IMR-90 (cell line): ENCODE data around the gene AGBL1. TPM values are rescaled to one million over a fixed set of nuclear protein-coding genes. Genes with fewer than 3 reads are reported as not detected.

Source experiments
- ATAC-seq: fragments of 200-7000 bp; cut with Tn5 transposase; 2 replicates; pipeline ENCODE4 v1.9.1; 2020; ENCODE audit warnings: low read depth, mild to moderate bottlenecking, moderate library complexity
- BruUV-seq: library from RNA; stranded (reverse); fragments of 400-500 nt; replicated peaks from 2 replicates; lab custom pipeline; 2021; lab: Mats Ljungman, UMichigan
- CTCF ChIA-PET: fragments of 300-600 bp; formaldehyde crosslinking; extraction: SDS; loops from one replicate; lab custom pipeline; 2021; ENCODE audit warnings: antibody characterized with exemption; lab: Yijun Ruan, JAX
- POLR2A ChIA-PET: fragments of 300-600 bp; sonication (Branson Sonifier 250); formaldehyde crosslinking; loops from one replicate; lab custom pipeline; 2022; ENCODE audit warnings: antibody characterized with exemption; ENCODE audit not compliant: unreplicated experiment; lab: Charles Lee
- DNase-seq: peaks from one replicate; pipeline ENCODE4 v3.0.0; 2013
- H2AFZ ChIP-seq: replicated peaks from 2 replicates; pipeline ENCODE3; 2013; ENCODE audit warnings: low read length, mild to moderate bottlenecking; ENCODE audit not compliant: poor library complexity
- H2AK5ac ChIP-seq: 2 replicates; pipeline ENCODE4 v1.6.1; 2013; ENCODE audit warnings: low read depth, low read length, inconsistent platforms
- H2AK9ac ChIP-seq: replicated peaks from 2 replicates; pipeline ENCODE3; 2013; ENCODE audit warnings: mild to moderate bottlenecking, low read depth, low read length, moderate library complexity; ENCODE audit not compliant: poor library complexity
- H2BK120ac ChIP-seq: 2 replicates; pipeline ENCODE4 v1.6.1; 2013; ENCODE audit warnings: low read depth, low read length, inconsistent platforms
- H2BK15ac ChIP-seq: 3 replicates; pipeline ENCODE4 v1.6.1; 2013; ENCODE audit warnings: low read depth, low read length, inconsistent platforms
- H2BK20ac ChIP-seq: 2 replicates; pipeline ENCODE4 v1.6.1; 2013; ENCODE audit warnings: low read depth, mild to moderate bottlenecking, inconsistent platforms, low read length, moderate library complexity
- H2BK5ac ChIP-seq: 2 replicates; pipeline ENCODE4 v1.6.1; 2013; ENCODE audit warnings: mild to moderate bottlenecking, low read depth, low read length, inconsistent platforms; ENCODE audit not compliant: poor library complexity, severe bottlenecking
- H3K14ac ChIP-seq: replicated peaks from 2 replicates; pipeline ENCODE4 v1.6.1; 2013; ENCODE audit warnings: low read depth, low read length, inconsistent platforms
- H3K18ac ChIP-seq: 2 replicates; pipeline ENCODE4 v1.6.1; 2013; ENCODE audit warnings: low read depth, low read length, control low read depth
- H3K23ac ChIP-seq: 2 replicates; pipeline ENCODE4 v1.6.1; 2013; ENCODE audit warnings: low read depth, low read length, inconsistent platforms
- H3K27ac ChIP-seq: 2 replicates; pipeline ENCODE4 v1.5.1; 2013; ENCODE audit warnings: mild to moderate bottlenecking, control low read depth, low read length; ENCODE audit not compliant: insufficient read depth
- H3K27me3 ChIP-seq: 2 replicates; pipeline ENCODE4 v1.6.1; 2013; ENCODE audit warnings: low read length; ENCODE audit not compliant: control insufficient read depth, insufficient read depth
- H3K36me3 ChIP-seq: 2 replicates; pipeline ENCODE4 v1.6.1; 2013; ENCODE audit warnings: low read length, mixed read lengths; ENCODE audit not compliant: control insufficient read depth, insufficient read depth
- H3K4ac ChIP-seq: 2 replicates; pipeline ENCODE4 v1.6.1; 2013; ENCODE audit warnings: low read depth, low read length, inconsistent platforms
- H3K4me1 ChIP-seq: 2 replicates; pipeline ENCODE4 v1.6.1; 2013; ENCODE audit warnings: low read length, mixed read lengths; ENCODE audit not compliant: control insufficient read depth, insufficient read depth
- H3K4me2 ChIP-seq: 2 replicates; pipeline ENCODE4 v1.6.1; 2013; ENCODE audit warnings: low read depth, mild to moderate bottlenecking, control low read depth, low read length, moderate library complexity
- H3K4me3 ChIP-seq: 2 replicates; pipeline ENCODE4 v1.5.1; 2013; ENCODE audit warnings: low read depth, mild to moderate bottlenecking, control low read depth, low read length, moderate library complexity; ENCODE audit not compliant: insufficient read depth
- H3K56ac ChIP-seq: 2 replicates; pipeline ENCODE4 v1.6.1; 2013; ENCODE audit warnings: low read length, inconsistent platforms; ENCODE audit not compliant: insufficient read depth; ENCODE audit errors: extremely low read depth
- H3K79me1 ChIP-seq, 2 experiments: 2 replicates each; pipeline ENCODE4 v1.6.1; 2013; ENCODE audit warnings: low read length in 2 of 2, inconsistent platforms in 1 of 2, low read depth in 1 of 2
- H3K9ac ChIP-seq: 2 replicates; pipeline ENCODE4 v1.6.1; 2013; ENCODE audit warnings: low read depth, low read length, control low read depth
- H3K9me1 ChIP-seq: 2 replicates; pipeline ENCODE4 v1.6.1; 2013; ENCODE audit warnings: low read length, inconsistent platforms; ENCODE audit not compliant: insufficient read depth
- H3K9me3 ChIP-seq: 2 replicates; pipeline ENCODE4 v1.6.1; 2013; ENCODE audit warnings: low read length; ENCODE audit not compliant: control insufficient read depth, insufficient read depth
- H4K20me1 ChIP-seq: 2 replicates; pipeline ENCODE4 v1.6.1; 2013; ENCODE audit warnings: low read length, inconsistent platforms; ENCODE audit not compliant: insufficient read depth
- H4K5ac ChIP-seq: 2 replicates; pipeline ENCODE4 v1.6.1; 2013; ENCODE audit warnings: mild to moderate bottlenecking, low read depth, low read length, control low read depth
- H4K8ac ChIP-seq, 2 experiments: 2 replicates each; pipeline ENCODE4 v1.6.1; 2013; ENCODE audit warnings: low read depth in 2 of 2, low read length in 2 of 2, control low read depth in 1 of 2, inconsistent platforms in 1 of 2
- H4K91ac ChIP-seq: 2 replicates; pipeline ENCODE4 v1.6.1; 2013; ENCODE audit warnings: low read depth, low read length, inconsistent platforms; ENCODE audit not compliant: insufficient read depth
- MAFK ChIP-seq: IDR thresholded peaks from 2 replicates; pipeline ENCODE4 v1.6.1; 2012; ENCODE audit warnings: low read depth, low read length, improper control_type of control experiment
- MAZ ChIP-seq: IDR thresholded peaks from 2 replicates; pipeline ENCODE4 v1.6.1; 2012; ENCODE audit warnings: low read depth, mild to moderate bottlenecking, low read length, improper control_type of control experiment, moderate library complexity, borderline replicate concordance
- MXI1 ChIP-seq: IDR thresholded peaks from 2 replicates; pipeline ENCODE4 v1.6.1; 2012; ENCODE audit warnings: low read depth, mild to moderate bottlenecking, low read length, moderate library complexity, borderline replicate concordance
- POLR2A ChIP-seq: IDR thresholded peaks from 2 replicates; pipeline ENCODE4 v1.6.1; 2012; ENCODE audit warnings: mild to moderate bottlenecking, low read depth, low read length
- RAD21 ChIP-seq: IDR thresholded peaks from 2 replicates; pipeline ENCODE4 v1.6.1; 2012; ENCODE audit warnings: low read length, improper control_type of control experiment
- RCOR1 ChIP-seq: IDR thresholded peaks from 2 replicates; pipeline ENCODE4 v1.6.1; 2012; ENCODE audit warnings: mild to moderate bottlenecking, low read length, improper control_type of control experiment; ENCODE audit not compliant: insufficient replicate concordance
- SMC3 ChIP-seq: fragments of 150-350 bp; IDR thresholded peaks from 2 replicates; pipeline ENCODE4 v1.6.1; 2016; ENCODE audit warnings: low read depth, mild to moderate bottlenecking, antibody characterized with exemption, low read length, moderate library complexity
- WGBS, 2 experiments: methylation state at CpG; one replicate each; pipeline versions ENCODE4 v1.1.5 to v1.1.7; 2013; ENCODE audit warnings: missing lambda C conversion rate in 2 of 2; ENCODE audit not compliant: insufficient read length in 1 of 2; ENCODE audit errors: extremely low coverage in 2 of 2; 5-methylcytosine and 5-hydroxymethylcytosine counted together
- dilution Hi-C: fragments of 300-500 bp; cut with HindIII; formaldehyde crosslinking; loops from one replicate; pipeline ENCODE4 v1.14.3; 2018; ENCODE audit warnings: low sequenced_read_pairs; ENCODE audit not compliant: unreplicated experiment
- in situ Hi-C: fragments of 300-500 bp; cut with MboI; formaldehyde crosslinking; loops from 3 replicates; pipeline ENCODE4 v1.14.3; 2019; ENCODE audit warnings: low sequenced_read_pairs, inconsistent platforms, mixed read lengths
- intact Hi-C: fragments of 100-400 bp; cut with micrococcal nuclease; formaldehyde crosslinking; loops from 2 replicates; pipeline ENCODE4 v1.10.0; 2022
- polyA plus RNA-seq, 3 experiments: library from polyadenylated mRNA; depleted of rRNA; stranded (reverse); fragments of >200 nt; gene quantifications; 2 replicates each; pipeline ENCODE4 v1.2.3, GENCODE V29; 2012; ENCODE audit warnings: low replicate concordance in 1 of 3
- total RNA-seq: library from RNA; depleted of rRNA; stranded (reverse); fragments of >200 nt; gene quantifications from 2 replicates; pipeline ENCODE4 v1.2.3, GENCODE V29; 2012

Gene AGBL1
- total and polyA plus RNA-seq, 2 of the 4 experiments (the other 2 are of a cell fraction): not detected

DNA sequence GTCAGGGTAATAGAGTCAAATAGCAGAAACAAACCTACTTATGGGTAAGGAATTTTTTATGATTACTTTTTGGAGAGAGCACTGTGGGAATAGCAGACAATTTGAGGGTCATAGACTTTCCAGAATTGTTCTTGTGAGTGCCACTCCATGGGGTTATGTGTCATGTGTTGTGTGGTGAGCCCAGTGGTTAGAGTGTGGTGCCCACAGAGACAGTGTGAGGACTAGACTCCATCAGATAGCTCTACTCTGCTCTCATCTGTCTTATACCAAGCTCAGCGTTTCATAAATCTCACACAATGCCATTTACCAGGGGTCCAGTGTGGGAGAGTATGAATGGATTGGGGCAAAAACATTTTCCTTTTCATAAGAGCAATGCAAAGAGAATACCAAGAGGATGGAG lies 188.9 kb downstream of the AGBL1 start:
- intact Hi-C loops (no loop called here), dilution Hi-C loops (no loop called here), in situ Hi-C loops (no loop called here)
- Histone ChIP-seq H4K91ac (no peak overlapping the region), H3K56ac (no peak overlapping the region), H3K18ac (no peak overlapping the region), H3K27ac (no peak overlapping the region), H3K27me3 (no peaks in the 10 kb centered on the region), H3K4ac (no peak overlapping the region), H3K9me3 (peaks cover 22% of the 10 kb centered on the region), H3K36me3 (no peaks in the 10 kb centered on the region), H2BK5ac (no peak overlapping the region), H2BK120ac (no peak overlapping the region), H3K4me1 (no peaks in the 10 kb centered on the region), H3K14ac (no peak overlapping the region), H3K9ac (no peak overlapping the region), H2AFZ (no peak overlapping the region), H2BK15ac (no peak overlapping the region), H4K5ac (no peak overlapping the region), H3K4me2 (no peak overlapping the region), H3K79me1 (no peaks in the 10 kb centered on the region), H2AK9ac (no peak overlapping the region), H3K4me3 (no peak overlapping the region), H2AK5ac (no peak overlapping the region), H3K9me1 (no peaks in the 10 kb centered on the region), H2BK20ac (no peak overlapping the region), H4K8ac (no peak overlapping the region), H3K23ac (no peak overlapping the region), H4K20me1 (no peaks in the 10 kb centered on the region)
- WGBS, 2 experiments: no CpG with 5 or more reads among the region's 1 CpG
- TF ChIP-seq RAD21: no peak
- TF ChIP-seq MAFK: no peak
- TF ChIP-seq POLR2A: no peak
- TF ChIP-seq MXI1: no peak
- TF ChIP-seq RCOR1: no peak
- no peak for TF ChIP-seq SMC3
- TF ChIP-seq MAZ: no peak
- BruUV-seq: no TSS peak
- POLR2A ChIA-PET: no interaction called here
- no peak for ATAC-seq
- no peak for DNase-seq
- CTCF ChIA-PET: no interaction called here
